ENCODE measurements around the gene SCN2B. TPM values are rescaled to one million over a fixed set of nuclear protein-coding genes. Genes with fewer than 3 reads are reported as not detected.

Gene SCN2B
- total and polyA plus RNA-seq, 10 of the 15 experiments (the other 5 are each of a cell fraction or from before 2014, with no cell fraction given) = 0.01 TPM; not detected in 9

DNA sequence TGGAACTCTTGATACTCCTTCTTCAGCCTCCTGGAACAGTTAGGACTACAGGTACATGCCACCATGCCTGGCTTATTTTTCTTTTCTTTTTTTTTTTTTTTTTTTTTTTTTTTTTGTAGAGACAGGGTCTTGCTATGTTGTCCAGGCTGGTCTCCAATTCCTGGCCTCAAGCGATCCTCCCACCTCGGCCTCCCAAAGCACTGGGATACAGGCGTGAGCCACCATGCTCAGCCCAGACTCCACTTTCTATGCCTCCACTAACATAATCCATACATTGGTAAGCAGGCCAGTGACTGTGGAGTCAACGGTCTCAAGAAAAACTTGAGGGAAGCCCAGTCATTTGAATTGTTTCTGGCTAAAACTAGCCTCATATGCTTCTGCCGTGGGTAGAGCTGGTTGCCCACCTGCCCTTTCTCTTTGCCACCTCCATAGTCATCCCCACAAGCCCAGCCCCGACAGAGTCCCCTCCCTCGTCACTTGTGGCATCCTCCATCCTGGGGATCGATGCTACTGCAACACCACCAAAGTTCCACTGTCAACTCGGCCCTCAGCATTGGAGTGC is 2.4 kb downstream of the SCN2B start:
- Histone ChIP-seq H3K4me1 (ENCODE audit: control insufficient read depth, insufficient read depth, low read length) (no peaks in the 10 kb centered on the region), H3K9me3 (replicated peaks; ENCODE audit: control insufficient read depth, insufficient read depth, low read length) (no peaks in the 10 kb centered on the region), H2AFZ (ENCODE audit: control insufficient read depth, low read depth, low read length) (no peak overlapping the region), H3K79me2 (ENCODE audit: control insufficient read depth, insufficient read depth, low read length) (no peaks in the 10 kb centered on the region), H3K9ac (ENCODE audit: control insufficient read depth, insufficient read depth, low read length) (no peak overlapping the region), H4K20me1 (ENCODE audit: control insufficient read depth, insufficient read depth) (no peaks in the 10 kb centered on the region), H3K4me3 (no peak overlapping the region), H3K4me2 (ENCODE audit: control insufficient read depth, insufficient read depth) (no peak overlapping the region), H3K27ac (ENCODE audit: control insufficient read depth, insufficient read depth) (no peak overlapping the region), H3K36me3 (ENCODE audit: control insufficient read depth in 2 of 2, insufficient read depth in 2 of 2, low read length in 1 of 2) (no peaks in the 10 kb centered on the region), H3K27me3 (replicated peaks in 1 of 2; ENCODE audit: control insufficient read depth in 2 of 2, insufficient read depth in 2 of 2, low read length in 1 of 2) (peaks cover 0 to 3% of the 10 kb centered on the region in 2 experiments; a peak in 1 of 4 replicates)
- no TSS peak for BruUV-seq (replicated peaks)
- ChIA-PET RAD21 (ENCODE audit: unreplicated experiment) (interaction anchor here (0.6 to 1.1 kb wide), 3 partner anchors 20 to 367 kb away, joined by 3 read pairs; no protein-coding TSS in a partner anchor), SMC1A (ENCODE audit: uncharacterized antibody, unreplicated experiment) (no interaction called here), POLR2A (no interaction called here), CTCF (interaction anchor here (1.0 to 1.9 kb wide), 3 partner anchors 8 to 26 kb away, joined by 3 to 10 read pairs (median 6); no protein-coding TSS in a partner anchor)
- ATAC-seq (no peak), FAIRE-seq (no peak), DNase-seq (ENCODE audit: low read depth, low spot score) (no peak)
- TF ChIP-seq RAD21 (IDR thresholded peaks at IDR 0.05; ENCODE audit: insufficient read depth, low read depth, low read length) (no peak), MEF2A (IDR thresholded peaks at IDR 0.05; ENCODE audit: insufficient read depth, low read depth, low read length) (no peak), LARP7 (IDR thresholded peaks at IDR 0.05) (no peak), IRF4 (IDR thresholded peaks at IDR 0.05; ENCODE audit: low read depth, low read length) (no peak), SIN3A (IDR thresholded peaks at IDR 0.05; ENCODE audit: low read depth, low read length) (no peak), SREBF1 (IDR thresholded peaks at IDR 0.05; ENCODE audit: low read length) (no peak), RAD51 (IDR thresholded peaks at IDR 0.05) (no peak)
- TF ChIP-seq, protein P1, sequence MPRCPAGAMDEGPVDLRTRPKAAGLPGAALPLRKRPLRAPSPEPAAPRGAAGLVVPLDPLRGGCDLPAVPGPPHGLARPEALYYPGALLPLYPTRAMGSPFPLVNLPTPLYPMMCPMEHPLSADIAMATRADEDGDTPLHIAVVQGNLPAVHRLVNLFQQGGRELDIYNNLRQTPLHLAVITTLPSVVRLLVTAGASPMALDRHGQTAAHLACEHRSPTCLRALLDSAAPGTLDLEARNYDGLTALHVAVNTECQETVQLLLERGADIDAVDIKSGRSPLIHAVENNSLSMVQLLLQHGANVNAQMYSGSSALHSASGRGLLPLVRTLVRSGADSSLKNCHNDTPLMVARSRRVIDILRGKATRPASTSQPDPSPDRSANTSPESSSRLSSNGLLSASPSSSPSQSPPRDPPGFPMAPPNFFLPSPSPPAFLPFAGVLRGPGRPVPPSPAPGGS (IDR thresholded peaks at IDR 0.05; ENCODE audit: borderline replicate concordance, insufficient read depth, low read depth, low read length, poor library complexity, severe bottlenecking) = no peak
- TF ChIP-seq, protein P2, sequence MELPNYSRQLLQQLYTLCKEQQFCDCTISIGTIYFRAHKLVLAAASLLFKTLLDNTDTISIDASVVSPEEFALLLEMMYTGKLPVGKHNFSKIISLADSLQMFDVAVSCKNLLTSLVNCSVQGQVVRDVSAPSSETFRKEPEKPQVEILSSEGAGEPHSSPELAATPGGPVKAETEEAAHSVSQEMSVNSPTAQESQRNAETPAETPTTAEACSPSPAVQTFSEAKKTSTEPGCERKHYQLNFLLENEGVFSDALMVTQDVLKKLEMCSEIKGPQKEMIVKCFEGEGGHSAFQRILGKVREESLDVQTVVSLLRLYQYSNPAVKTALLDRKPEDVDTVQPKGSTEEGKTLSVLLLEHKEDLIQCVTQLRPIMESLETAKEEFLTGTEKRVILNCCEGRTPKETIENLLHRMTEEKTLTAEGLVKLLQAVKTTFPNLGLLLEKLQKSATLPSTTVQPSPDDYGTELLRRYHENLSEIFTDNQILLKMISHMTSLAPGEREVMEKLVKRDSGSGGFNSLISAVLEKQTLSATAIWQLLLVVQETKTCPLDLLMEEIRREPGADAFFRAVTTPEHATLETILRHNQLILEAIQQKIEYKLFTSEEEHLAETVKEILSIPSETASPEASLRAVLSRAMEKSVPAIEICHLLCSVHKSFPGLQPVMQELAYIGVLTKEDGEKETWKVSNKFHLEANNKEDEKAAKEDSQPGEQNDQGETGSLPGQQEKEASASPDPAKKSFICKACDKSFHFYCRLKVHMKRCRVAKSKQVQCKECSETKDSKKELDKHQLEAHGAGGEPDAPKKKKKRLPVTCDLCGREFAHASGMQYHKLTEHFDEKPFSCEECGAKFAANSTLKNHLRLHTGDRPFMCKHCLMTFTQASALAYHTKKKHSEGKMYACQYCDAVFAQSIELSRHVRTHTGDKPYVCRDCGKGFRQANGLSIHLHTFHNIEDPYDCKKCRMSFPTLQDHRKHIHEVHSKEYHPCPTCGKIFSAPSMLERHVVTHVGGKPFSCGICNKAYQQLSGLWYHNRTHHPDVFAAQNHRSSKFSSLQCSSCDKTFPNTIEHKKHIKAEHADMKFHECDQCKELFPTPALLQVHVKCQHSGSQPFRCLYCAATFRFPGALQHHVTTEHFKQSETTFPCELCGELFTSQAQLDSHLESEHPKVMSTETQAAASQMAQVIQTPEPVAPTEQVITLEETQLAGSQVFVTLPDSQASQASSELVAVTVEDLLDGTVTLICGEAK (IDR thresholded peaks at IDR 0.05; ENCODE audit: borderline replicate concordance) = no peak
- TF ChIP-seq, protein P3, sequence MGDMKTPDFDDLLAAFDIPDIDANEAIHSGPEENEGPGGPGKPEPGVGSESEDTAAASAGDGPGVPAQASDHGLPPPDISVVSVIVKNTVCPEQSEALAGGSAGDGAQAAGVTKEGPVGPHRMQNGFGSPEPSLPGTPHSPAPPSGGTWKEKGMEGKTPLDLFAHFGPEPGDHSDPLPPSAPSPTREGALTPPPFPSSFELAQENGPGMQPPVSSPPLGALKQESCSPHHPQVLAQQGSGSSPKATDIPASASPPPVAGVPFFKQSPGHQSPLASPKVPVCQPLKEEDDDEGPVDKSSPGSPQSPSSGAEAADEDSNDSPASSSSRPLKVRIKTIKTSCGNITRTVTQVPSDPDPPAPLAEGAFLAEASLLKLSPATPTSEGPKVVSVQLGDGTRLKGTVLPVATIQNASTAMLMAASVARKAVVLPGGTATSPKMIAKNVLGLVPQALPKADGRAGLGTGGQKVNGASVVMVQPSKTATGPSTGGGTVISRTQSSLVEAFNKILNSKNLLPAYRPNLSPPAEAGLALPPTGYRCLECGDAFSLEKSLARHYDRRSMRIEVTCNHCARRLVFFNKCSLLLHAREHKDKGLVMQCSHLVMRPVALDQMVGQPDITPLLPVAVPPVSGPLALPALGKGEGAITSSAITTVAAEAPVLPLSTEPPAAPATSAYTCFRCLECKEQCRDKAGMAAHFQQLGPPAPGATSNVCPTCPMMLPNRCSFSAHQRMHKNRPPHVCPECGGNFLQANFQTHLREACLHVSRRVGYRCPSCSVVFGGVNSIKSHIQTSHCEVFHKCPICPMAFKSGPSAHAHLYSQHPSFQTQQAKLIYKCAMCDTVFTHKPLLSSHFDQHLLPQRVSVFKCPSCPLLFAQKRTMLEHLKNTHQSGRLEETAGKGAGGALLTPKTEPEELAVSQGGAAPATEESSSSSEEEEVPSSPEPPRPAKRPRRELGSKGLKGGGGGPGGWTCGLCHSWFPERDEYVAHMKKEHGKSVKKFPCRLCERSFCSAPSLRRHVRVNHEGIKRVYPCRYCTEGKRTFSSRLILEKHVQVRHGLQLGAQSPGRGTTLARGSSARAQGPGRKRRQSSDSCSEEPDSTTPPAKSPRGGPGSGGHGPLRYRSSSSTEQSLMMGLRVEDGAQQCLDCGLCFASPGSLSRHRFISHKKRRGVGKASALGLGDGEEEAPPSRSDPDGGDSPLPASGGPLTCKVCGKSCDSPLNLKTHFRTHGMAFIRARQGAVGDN (IDR thresholded peaks at IDR 0.05) = no peak
- intact Hi-C loops (cut with micrococcal nuclease; ENCODE audit: unreplicated experiment) (no loop called here), in situ Hi-C loops (cut with MboI) (no loop called here)
- WGBS (ENCODE audit: insufficient coverage, insufficient replicate concordance, low lambda C conversion rate, missing lambda C conversion rate) = 3% methylated on average over 6 of the region's 9 CpGs
